Measurements from ENCODE around the gene PDGFRA.
A peak's percentile ranks its signal among the peaks of the same experiment; 100 is the strongest.

PDGFRA gene

DNA sequence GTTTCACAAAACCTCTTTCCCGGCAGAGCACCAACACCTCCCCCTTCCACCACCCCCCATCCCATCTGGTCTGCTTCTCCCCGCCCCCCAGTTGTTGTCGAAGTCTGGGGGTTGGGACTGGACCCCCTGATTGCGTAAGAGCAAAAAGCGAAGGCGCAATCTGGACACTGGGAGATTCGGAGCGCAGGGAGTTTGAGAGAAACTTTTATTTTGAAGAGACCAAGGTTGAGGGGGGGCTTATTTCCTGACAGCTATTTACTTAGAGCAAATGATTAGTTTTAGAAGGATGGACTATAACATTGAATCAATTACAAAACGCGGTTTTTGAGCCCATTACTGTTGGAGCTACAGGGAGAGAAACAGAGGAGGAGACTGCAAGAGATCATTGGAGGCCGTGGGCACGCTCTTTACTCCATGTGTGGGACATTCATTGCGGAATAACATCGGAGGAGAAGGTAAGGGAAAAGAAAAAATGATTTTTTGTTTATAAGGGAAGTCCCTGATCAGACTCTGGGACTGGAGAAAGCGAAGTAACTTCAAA, at the start of gene PDGFRA:
Gene PDGFRA (plus strand): TSS at position 333 of the 541 bp plus-strand sequence. CDS start 29,476 bp downstream, outside the sequence.
- no peak for DNase-seq (ENCODE audit: low spot score)

DNA sequence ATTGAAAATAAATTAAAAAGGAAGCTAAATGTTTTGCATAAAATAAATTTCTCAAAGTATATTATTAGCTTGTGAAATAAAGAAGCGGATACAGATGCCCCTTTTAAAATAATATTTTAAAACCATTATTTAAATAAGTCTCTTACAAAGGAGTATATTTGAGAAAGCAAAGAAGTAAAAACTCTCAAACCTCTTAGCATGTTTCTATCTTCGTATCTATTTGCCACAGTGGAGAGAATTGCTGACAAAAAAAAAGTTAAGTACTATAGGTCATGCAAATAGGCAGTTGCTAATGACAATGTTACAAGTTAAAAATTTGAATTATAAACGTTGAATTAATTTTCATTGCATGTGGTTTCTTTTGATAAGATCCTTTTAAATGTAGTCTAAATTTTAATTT, 44.5 kb upstream of the PDGFRA start:
- no peak for DNase-seq (ENCODE audit: low spot score)

DNA sequence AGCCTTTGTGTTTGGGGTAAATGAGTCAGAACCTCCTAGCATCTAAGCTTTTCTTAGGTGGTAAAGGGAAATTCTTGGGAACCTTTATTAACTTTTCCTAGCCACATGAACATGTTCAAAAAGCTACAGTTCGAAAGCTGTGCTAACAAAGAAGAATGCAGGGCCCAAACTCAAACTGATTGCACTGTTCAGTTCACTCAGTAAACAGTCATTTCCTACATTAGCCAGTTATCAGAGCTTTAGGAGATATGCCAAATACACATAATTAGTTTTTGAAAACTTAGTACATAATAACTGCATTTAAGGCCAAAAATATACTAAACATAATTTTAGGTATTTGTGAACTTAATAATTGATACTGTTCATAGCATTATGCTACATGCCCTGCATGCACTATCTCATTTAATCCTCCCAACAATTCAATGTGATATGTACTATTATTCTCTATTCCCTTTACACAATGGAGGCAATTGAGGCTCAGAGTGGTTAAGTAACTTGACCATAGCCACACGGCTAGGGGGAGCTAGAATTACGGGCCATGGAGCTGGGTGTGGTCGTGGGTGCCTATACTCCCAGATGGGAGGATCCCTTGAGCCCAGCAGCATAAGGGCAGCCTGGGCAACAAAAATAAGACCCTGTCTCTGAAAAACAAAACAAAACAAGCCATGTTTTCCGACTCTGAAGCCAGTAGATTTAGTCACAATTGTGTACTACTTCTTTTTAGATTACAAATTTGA, 43.9 kb upstream of the PDGFRA start:
- DNase-seq (ENCODE audit: low spot score), result no peak

DNA sequence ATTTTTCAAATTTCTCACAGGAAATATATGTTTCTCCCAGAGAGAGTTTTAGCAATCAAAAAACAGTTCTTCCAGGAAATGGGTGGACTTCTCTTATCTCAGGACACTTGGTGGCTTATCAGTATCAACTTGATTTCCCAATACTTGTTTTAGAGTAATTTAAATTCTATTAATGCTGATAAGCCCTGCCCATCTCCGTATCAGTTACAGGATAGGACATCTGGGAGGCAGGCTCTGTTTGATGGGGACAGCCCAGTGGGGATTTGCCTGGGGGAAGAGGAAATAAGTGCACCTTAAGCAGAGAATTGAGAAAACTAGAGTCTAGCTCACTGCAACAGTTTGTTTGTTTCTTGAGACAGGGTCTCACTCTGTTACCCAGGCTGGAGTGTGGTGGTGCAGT, 43.2 kb upstream of the PDGFRA start:
- DNase-seq (ENCODE audit: low spot score), result no peak

DNA sequence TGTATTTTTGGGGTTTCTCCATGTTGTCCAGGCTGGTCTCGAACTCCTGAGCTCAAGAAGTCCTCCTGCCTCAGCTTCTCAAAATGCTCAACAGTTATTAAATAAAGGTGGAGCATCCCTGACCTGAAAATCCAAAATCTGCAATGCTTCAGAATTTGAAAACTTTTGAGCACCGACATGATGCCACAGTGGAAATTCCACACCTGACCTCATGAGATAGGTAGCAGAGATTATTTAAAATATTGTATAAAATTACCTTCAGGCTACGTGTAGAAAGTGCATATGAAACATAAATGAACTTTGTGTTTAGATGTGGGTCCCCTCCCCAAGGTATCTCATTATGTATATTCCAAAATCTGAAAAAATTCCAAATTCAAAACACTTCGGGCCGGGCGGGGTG, 42.7 kb upstream of the PDGFRA start:
- no peak for DNase-seq (ENCODE audit: low spot score)

DNA sequence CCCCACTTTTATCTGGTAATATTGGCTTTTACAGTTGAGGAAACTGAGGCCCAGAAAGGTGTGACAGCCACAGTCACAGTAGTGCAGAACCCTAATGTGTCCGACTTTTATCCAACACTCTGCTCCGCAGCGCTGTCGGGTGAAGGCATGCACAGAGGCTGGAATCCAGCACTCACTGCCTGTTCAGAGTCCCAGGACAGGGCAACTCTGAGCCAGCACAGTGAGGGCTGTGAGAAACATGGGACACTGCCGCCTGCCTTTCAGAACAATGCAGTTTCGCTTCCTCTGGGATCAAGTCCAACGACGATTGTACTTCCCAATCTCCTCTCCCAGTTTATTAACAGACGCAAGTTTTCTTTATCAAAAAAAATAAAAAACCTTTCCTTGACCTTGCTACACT, 41.9 kb upstream of the PDGFRA start:
- no peak for DNase-seq (ENCODE audit: low spot score)

DNA sequence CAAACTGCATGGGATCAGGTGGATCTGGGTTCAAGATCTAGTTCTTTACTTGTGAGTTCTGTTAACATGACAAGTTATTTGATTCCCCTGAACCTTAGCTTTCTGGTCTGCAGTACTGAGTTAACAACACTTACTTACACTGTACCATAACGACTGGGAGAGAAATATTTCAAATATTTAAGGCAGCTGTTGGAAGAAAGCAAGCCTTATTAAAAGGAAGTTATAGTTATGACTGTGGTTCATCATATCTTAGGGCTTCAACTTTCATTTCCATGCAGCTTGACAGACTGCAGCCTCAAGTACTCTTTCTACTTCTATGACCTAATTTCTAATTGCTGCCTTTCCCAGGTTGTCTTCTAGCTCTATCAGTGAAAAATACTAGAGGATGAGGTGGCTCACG, 40.0 kb upstream of the PDGFRA start:
- DNase-seq (ENCODE audit: low spot score), result no peak

DNA sequence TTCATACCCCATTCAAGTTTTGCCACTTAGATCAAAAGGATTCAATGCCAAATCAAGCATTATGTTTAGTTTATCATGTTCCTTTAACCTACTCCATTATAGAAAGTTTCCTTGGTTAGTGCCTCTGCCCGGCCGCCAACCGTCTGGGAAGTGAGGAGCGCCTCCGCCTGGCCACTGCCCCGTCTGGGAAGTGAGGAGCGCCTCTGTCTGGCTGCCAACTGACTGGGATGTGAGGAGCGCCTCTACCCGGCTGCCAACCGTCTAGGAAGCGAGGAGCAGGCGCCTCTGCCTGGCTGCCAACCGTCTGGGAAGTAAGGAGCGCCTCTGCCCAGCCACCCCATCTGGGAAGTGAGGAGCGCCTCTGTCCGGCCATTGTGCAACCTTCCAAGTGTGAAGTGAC, 36.3 kb upstream of the PDGFRA start:
- no peak for DNase-seq (ENCODE audit: low spot score)

DNA sequence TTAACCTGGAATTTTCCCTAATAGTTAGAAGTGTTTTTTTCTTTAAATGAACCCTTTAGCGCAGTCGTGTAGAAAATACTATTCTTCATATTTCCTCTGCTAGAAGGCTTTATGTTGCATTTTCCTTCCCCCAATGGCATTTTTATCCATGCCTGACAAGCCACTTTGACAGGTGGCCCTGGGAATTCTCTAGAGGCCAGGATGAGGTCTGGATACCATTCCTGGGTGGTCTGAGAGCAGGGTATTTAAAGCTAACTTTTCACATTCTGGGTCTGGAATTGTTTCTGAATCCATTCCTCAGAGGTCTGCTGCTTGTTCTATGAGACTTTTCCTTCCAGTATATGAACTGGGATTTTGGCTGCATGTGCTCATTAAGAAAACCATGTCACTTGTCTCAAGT, 31.2 kb upstream of the PDGFRA start:
- DNase-seq (ENCODE audit: low spot score), result no peak

DNA sequence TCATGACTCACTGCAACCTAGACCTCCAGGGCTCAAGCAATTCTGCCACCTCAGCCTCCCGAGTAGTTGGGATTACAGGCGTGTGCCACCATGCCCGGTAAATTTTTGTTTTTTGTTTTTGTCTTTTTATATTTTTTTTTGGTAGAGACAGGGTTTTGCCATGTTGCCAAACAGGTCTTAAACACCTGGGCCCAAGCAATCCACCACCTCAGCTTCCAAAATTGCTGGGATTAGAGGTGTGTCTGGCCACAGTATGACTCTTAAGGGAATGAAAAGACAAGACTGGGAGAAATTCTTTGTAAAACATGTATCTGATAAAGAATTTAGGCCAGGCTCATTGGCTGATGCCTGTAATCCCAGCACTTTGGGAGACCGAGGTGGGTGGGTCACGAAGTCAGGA, 29.2 kb upstream of the PDGFRA start:
- no peak for DNase-seq (ENCODE audit: low spot score)

DNA sequence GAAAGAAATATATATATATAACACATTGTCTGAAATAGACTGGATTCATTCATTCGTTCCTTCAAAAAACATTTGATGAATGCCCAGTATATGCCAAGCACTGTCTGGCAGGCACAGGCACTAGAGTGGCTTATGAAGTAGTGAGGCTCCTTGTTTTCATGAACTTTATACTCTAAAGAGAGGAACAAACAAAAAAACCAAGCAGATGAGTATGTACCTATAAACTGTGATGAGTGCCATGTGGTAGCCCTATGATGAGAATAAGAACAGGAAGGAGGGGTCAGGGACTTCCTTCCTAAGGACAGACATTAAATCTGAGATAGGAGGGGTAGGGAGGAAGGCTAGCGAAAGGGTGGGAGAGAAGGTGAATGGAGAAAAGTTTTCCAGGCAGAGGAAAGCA, 19.5 kb upstream of the PDGFRA start:
- no peak for DNase-seq (ENCODE audit: low spot score)

DNA sequence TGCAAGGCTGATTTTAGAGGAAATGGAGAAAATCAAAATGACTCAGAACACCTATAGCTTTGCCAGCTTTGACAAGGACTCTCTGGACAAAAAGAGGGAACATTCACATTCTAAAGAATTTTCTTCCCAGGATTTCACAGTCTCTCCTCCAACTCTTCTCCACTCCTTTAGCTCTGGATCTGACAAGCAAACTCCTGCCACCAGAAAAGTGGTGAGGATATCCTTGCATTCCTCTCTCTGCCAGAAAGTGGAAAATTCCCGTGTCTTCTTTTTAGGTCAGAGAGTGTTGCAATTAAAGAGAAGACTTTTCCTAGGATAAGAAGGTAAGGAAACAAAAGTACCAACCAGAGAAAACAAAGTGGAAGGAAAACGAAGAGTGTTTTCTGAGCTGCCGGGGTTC, 16.1 kb upstream of the PDGFRA start:
- DNase-seq (ENCODE audit: low spot score), result no peak

DNA sequence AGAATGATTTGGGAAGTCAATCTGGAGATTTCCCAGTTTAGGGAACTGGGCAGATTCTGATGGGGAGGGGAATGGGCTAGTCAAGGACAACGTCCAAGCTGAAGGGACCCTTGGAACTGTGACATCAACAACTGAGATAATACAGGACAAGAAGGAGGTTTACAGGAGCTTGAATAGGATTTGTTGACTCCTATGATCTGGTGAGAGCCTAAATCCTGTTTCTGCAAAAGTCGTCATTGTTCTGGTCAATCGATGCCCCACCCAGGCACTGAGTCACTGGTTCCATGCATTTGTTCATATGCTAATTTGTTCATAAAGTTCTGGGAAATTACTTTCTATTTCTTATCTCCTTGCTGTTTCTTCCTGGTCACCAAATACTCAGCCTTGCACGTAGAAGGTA, 15.3 kb upstream of the PDGFRA start:
- DNase-seq (ENCODE audit: low spot score), result no peak

DNA sequence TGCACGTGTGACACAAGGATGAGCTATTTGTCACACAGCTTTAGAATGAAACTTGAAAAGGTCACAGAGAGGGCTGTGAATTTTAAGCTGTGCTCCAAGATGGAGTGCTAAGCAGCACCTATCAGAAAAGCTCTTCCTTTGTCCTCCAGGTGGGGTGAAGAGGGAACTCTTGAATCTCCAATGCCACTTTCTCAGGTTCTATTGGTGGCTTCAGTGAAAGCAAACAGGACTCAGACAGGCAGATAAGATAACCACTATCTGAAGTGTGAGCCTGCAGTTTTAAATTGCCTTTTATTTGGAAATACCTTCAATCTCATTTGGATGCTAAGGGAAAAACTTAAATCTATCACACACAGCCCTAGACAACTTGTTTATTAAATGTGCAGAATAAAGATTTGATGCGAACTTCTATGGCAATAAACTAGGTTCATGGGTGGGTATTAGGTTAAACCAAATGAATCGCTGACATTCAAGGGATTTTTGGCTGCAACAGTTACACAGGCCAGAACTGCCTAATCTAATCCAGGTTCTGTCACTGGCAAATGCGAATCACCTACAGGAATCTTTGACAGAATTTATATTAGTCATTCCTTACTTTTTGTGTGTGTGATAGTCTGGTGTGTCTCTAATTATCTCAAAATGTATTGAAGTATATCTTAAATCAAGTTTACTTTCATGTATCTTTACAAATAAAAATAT, 13.6 kb upstream of the PDGFRA start:
- DNase-seq (ENCODE audit: low spot score), result no peak

DNA sequence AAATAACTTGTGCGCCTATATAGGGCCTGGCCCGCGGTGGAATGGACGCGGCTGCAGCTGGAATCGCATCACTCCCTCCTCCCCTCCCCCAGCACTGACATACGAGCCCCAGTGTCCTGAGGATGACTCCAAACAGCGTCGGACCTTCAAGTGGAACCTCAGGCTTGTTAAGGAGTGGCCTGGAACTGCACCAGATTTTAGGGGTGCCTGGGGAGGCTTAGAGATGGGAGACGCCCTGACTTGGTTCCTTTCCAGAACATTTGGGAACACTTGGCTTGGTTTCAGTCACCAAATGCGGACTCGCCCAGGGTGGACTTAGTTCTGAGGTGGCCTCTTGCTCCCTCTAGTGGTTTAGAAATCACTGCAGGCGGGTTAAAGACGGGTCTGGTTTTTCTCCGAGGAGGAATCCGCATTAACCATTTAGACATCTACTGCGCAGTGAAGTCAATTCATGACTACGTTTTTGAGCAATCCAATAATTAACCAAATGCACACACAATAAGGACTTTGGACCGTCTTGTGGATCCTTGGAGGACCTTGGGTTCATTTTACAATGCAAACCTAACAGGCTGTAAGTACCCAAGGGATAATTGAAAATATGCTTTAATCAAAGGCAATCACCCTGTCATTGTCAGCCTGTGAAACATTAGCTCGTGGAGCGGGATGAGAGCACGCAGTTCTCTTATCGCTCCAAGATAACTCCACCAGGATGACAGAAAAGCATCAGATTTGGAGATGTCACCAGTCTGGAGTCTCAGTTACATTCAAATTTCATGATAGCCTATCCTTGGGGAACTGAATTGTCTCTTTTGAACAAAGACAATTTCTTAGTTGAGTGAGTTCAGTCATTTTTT, 11.2 kb upstream of the PDGFRA start:
- DNase-seq (ENCODE audit: low spot score), result peak; percentile 78

DNA sequence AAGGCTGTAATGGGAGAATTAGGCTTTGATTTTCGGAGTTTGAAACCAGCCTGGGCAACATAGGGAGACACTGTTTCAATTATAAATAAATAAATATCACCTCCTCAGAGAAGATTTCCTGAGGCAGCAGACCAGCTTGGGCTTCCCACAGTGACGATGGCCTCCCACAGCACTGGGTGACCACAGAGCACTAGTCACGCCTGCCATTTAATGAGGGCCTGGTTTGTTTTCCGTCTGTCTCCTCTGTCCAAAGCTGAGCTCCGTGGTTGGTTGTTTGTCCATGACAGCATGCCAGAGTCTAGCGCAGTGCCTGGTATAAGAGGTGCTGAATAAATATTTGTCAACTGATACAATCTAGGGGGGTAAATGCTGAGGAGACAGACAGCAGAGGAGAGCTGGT, 10.4 kb upstream of the PDGFRA start:
- DNase-seq (ENCODE audit: low spot score), result no peak

DNA sequence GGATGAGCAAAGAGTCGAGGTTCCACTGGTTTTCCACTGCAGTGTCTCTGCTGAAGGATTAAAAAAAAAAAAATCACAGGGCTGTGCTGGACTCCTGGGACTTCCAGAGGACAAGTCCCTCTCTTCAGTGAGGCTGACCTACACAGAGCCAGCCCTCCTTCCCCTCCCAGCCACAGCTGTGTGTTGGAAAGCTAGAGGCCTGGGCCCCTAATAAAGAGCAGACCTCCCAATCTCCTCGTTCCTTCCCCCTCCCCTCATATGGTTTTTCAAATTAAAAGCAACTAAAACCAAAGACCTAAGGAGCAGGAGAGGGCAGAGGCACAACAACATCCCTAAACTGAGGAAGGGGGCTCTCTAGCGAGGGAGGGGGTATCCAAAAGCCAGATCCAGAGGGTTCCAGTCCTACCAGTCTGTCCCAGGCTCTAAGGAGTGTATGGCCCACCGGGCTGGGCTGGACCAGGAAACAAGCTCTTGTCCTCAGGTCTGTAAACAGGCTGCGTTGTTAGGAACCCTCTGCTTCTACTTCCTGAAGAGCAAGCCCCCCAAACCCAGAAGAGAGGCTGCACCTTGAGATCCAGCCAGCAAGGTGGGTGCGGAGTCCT, 4.0 kb upstream of the PDGFRA start:
- no peak for DNase-seq (ENCODE audit: low spot score)

DNA sequence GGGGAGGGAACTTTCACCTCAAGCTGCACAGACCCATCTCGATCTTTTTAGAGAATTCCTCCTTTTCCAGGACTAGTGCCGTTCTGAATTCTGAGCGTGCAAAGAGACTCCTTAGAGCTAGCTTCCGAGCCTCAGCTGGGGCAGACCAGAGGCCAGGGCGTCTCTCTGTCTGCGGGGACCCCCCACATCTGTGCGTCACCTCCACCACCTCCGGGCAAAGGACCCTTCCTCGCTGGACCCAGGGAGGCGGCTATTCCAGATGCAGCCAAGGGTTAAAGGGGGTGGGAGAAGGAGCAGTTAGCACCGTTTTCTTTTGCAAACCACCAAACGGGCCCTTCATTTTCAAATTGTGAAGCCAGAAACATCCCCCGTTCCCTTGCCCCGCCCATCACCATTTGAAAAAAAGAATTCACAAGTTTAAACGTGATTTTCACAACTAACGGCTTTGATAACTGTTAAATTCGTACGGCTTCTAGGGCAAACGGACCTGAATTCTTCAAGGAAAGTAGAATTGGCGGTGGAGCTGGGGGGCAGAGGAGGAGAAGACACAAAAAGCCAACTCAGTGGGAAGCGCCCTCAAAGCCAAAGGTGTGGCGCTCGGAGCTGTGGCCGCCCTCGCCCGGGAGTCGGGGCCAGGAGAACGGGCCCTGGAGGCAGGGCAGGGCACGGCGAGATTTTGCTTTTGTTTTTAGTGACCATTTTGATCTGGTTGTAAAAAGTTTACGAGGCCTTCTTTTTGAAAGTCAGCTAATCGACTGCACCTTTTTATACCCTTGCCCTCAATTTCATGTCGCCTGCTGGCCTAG, 3.3 kb upstream of the PDGFRA start:
- DNase-seq (ENCODE audit: low spot score), result peak; percentile 51

DNA sequence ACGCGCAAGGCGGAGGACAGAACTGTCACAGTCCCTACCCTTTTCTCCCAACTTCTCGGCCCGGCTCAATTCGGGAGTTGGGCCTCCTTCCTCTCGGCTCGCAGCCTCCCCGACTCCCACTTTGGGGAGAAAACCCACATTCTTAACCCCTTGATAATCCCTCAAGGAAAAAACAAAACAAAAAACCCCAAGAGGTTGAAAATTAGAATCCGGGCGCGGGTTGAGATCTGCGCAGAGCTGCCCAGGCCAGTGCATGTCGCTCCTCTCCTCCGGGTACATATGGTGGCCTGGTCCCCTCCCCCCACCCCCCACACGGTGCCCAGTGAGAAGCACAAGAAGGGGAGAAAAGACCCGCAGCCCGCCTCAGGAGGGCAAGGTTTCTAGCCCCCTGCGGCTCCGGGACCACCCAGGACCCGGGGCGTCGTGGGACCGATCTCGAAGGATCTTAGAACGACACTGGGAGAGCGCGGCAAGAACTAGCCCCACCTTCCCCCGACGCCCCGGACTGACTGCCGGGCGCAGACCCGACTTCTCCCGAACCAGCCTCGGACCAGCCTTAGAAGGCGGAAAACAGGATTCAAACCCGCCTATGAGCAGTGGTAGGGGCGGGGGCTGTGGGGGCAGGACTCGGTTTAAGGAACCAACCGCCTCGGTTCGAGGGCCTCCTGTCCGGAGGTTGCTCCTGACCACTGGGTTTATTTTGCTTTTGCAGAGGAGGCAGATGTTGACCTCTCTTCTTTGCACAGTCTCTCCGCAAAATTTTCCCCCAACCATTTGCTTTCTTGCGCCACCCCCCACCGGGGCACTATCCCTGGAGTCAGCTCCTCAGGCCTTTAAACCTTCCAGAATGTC, 2.5 kb upstream of the PDGFRA start:
- DNase-seq (ENCODE audit: low spot score), result peak; percentile 66
